Measurements from ENCODE around the gene ZFYVE27. TPM values are rescaled to one million over a fixed set of nuclear protein-coding genes. Genes with fewer than 3 reads are reported as not detected.

ZFYVE27 gene
- total RNA-seq, 4 donors from 2014 or later = 61.1 to 121 (median 89.3) TPM

DNA sequence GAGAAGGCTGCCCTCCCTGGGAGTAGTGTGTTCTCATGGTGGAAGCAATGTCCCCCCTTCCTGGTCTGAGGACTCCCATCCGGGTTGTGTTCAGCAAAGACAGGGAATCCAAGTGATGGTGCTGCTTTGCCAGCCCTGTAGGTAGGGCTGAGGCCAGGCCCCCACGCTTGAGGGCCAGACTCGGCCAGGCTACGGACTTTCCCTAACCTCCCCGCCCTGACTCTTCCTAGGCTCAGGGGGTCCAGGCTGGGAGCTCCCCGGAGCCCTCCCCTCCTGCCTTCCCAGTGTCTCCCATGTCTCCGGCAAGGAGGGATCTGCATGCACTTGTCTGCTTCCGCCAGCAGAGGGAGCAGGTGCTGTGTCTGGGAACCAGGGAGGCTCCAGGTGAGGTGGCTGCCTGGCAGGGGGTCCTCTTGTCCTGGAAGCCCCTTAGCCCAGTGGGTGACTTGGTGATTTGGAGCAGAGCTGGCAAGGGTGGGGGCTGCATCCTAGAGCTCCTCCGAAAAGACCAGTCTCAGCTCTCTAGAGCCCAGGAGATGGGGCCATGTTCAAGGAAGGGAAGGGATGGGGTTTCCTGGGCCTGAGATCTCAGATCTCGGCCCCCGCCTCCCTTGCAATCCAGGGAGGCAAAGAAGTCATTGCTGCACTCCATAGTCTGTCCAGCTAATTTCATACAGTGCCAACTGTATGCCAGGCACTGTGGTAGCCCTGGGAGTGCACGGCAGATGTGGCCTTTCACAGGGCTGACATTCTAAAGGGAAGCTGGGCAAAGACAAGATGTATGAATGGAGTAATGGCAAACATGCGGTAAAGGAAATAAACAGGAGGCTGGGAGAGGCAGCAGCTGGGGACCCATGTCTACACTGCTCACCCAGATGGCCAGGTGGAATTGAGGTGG, 55.1 kb downstream of the ZFYVE27 start:
- Histone ChIP-seq H3K36me3 (no peaks in the 10 kb centered on the region), H3K4me1 (peaks cover 0 to 4% (median 0%) of the 10 kb centered on the region in 4 donors), H3K4me3 (no peak overlapping the region), H3K27me3 (no peaks in the 10 kb centered on the region), H3K27ac (no peak overlapping the region), H3K9me3 (no peaks in the 10 kb centered on the region)
- TF ChIP-seq, protein P1, sequence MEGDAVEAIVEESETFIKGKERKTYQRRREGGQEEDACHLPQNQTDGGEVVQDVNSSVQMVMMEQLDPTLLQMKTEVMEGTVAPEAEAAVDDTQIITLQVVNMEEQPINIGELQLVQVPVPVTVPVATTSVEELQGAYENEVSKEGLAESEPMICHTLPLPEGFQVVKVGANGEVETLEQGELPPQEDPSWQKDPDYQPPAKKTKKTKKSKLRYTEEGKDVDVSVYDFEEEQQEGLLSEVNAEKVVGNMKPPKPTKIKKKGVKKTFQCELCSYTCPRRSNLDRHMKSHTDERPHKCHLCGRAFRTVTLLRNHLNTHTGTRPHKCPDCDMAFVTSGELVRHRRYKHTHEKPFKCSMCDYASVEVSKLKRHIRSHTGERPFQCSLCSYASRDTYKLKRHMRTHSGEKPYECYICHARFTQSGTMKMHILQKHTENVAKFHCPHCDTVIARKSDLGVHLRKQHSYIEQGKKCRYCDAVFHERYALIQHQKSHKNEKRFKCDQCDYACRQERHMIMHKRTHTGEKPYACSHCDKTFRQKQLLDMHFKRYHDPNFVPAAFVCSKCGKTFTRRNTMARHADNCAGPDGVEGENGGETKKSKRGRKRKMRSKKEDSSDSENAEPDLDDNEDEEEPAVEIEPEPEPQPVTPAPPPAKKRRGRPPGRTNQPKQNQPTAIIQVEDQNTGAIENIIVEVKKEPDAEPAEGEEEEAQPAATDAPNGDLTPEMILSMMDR (IDR thresholded peaks at IDR 0.05) = peak; percentile 56 to 82 (median 80)
- TF ChIP-seq POLR2A (IDR thresholded peaks at IDR 0.05) = no peak
- peak; percentile 57 to 84 (median 80) for DNase-seq

DNA sequence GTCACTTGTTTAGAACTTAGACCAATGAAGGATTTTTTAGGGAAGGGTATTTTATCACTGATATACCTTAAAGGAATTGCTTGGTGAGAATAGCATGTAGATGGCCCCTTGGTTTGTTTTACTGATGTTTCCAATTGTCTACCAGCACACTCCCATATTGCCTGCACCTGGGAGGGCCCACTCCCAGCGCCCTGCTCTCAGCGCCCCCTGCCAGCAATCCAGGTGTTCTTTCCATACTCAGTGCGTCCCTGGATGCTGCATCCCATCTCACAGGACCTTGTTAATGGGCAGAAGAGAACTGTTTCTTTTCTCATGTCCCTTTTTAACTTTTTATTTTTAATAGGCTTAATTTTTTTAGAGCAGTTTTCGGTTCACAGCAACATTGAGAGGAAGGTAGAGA, 59.0 kb downstream of the ZFYVE27 start:
- Histone ChIP-seq H3K36me3 (no peaks in the 10 kb centered on the region), H3K27me3 (no peaks in the 10 kb centered on the region), H3K27ac (no peak overlapping the region), H3K9me3 (peaks cover 0 to 6% (median 3%) of the 10 kb centered on the region in 4 donors), H3K4me1 (no peaks in the 10 kb centered on the region), H3K4me3 (no peak overlapping the region)
- TF ChIP-seq POLR2A (IDR thresholded peaks at IDR 0.05) = no peak
- TF ChIP-seq, protein P1 (IDR thresholded peaks at IDR 0.05) = no peak
- no peak for DNase-seq

DNA sequence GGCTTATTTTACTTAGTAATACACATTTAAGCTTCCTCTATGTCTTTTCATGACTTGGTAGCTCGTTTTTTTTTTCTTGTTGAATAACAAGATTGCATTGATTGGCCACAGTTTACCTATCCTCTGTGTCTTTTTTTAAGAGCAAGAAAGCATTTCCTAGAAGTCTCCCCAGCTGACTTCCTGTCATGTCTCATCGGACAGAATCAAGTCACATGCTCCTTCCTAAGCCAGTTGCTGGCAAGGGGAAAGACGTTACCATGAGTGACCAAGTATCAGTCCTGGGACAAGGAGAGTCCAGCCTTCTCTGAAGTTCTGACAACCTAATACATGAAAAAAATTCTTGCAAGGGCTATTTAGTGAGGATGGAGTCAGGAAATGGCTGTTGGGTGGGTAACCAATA, 59.7 kb downstream of the ZFYVE27 start:
- Histone ChIP-seq H3K4me1 (no peaks in the 10 kb centered on the region), H3K9me3 (peaks cover 0 to 6% (median 3%) of the 10 kb centered on the region in 4 donors), H3K27ac (no peak overlapping the region), H3K27me3 (no peaks in the 10 kb centered on the region), H3K36me3 (no peaks in the 10 kb centered on the region), H3K4me3 (no peak overlapping the region)
- no peak for TF ChIP-seq POLR2A (IDR thresholded peaks at IDR 0.05)
- TF ChIP-seq, protein P1 (IDR thresholded peaks at IDR 0.05) = no peak
- no peak for DNase-seq

DNA sequence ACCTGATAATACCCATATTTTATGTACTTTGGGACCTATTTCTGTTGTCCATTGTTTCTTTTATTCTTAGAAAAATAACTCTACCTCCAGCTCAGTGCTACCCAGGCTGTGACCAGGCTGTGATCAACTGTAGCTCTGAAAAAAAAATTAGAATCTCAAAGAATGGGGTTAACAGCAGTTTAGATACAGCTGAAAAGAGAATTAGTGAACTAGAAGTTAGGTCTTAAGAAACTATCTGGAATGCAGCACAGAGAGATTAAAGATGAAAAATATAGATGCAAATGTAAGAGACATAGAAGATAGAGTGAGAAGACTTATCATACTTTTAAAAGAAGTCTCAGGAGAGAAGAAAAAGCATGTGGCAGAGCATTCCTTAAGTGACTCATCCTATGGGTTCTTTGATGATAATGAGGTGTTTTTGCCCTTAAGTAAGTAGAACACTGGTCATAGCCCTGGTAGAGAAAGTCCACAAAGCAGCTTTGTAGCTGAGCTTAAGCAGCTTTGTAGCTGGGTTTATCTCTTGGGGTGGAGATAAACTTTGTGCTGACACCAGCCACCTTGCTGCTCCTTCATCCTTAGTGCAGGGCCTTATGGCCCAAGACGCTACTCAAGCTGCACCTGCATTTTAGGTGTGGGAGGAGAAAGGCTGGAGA, 62.2 kb downstream of the ZFYVE27 start:
- no peak overlapping the region for H3K27ac ChIP-seq
- H3K4me3 ChIP-seq = no peak overlapping the region
- DNase-seq = no peak
- H3K27me3 ChIP-seq = no peaks in the 10 kb centered on the region
- no peaks in the 10 kb centered on the region for H3K4me1 ChIP-seq
- H3K9me3 ChIP-seq = peaks cover 0 to 6% (median 3%) of the 10 kb centered on the region in 4 donors
- TF ChIP-seq POLR2A (IDR thresholded peaks at IDR 0.05) = no peak
- H3K36me3 ChIP-seq = no peaks in the 10 kb centered on the region

DNA sequence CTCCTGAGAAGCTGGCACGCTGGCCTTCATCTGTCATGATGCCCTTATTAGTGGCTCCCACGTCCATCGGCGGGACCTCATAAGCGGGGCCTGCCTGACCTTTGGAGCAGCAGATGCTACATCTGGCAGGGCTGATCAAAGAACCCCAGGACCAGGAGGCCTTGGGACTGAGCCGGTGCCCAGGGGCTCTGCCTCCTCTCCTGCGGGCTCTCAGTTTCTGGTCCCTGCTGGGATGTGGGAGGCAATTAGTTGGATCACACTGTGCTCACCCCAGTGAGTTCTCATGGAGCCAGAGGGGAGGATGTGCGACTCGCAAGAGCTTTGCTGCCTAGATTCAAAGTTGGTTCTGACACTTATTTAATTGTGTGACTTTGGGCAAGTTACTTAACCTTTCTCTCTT, 63.5 kb downstream of the ZFYVE27 start:
- Histone ChIP-seq H3K9me3 (peaks cover 0 to 6% (median 3%) of the 10 kb centered on the region in 4 donors), H3K27ac (no peak overlapping the region), H3K4me3 (no peak overlapping the region), H3K27me3 (no peaks in the 10 kb centered on the region), H3K36me3 (no peaks in the 10 kb centered on the region), H3K4me1 (no peaks in the 10 kb centered on the region)
- DNase-seq = no peak
- no peak for TF ChIP-seq POLR2A (IDR thresholded peaks at IDR 0.05)
- TF ChIP-seq, protein P1 (IDR thresholded peaks at IDR 0.05) = no peak

DNA sequence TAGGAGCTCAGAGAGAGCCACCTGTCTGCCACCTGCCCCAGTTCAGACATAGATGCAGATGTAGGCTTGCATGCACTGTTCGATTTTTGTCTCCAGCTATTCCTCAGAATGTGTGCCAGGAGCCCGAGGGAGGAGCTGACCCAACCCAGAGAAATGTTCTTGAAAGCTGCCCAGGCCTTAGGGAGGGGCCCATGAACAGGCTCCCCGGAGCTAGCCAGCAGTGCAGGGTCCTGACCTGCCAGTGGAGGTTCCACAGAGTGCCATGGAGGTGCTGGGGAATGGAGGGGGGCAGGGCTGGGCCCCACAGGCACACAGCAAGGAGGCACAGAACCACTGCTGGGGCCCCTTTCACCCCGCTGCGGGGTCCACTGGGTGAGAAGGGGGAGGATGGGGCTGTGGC, 64.5 kb downstream of the ZFYVE27 start:
- Histone ChIP-seq H3K27ac (no peak overlapping the region), H3K4me1 (no peaks in the 10 kb centered on the region), H3K36me3 (no peaks in the 10 kb centered on the region), H3K9me3 (peaks cover 0 to 6% (median 3%) of the 10 kb centered on the region in 4 donors), H3K27me3 (no peaks in the 10 kb centered on the region), H3K4me3 (no peak overlapping the region)
- TF ChIP-seq, protein P1 (IDR thresholded peaks at IDR 0.05) = no peak
- TF ChIP-seq POLR2A (IDR thresholded peaks at IDR 0.05) = no peak
- no peak for DNase-seq

Measured in Peyer's patch (tissue), 4 donors.